IPS DF 6.9 (cell line): ENCODE measurements around the gene DAAM2.
A peak's percentile ranks its signal among the peaks of the same experiment; 100 is the strongest.

ENCODE experiments used
- DNase-seq: peaks from one replicate; pipeline ENCODE4 v3.0.0-alpha.2; 2013; ENCODE audit warnings: low read depth, low spot score
- H3K27ac ChIP-seq: one replicate; pipeline ENCODE4 v1.5.1; 2013; ENCODE audit warnings: low read length, control low read depth
- H3K27me3 ChIP-seq: 2 replicates; pipeline ENCODE4 v1.6.1; 2013; ENCODE audit warnings: mild to moderate bottlenecking, low read length; ENCODE audit not compliant: control insufficient read depth, insufficient read depth
- H3K36me3 ChIP-seq: 2 replicates; pipeline ENCODE4 v1.6.1; 2013; ENCODE audit warnings: low read length; ENCODE audit not compliant: control insufficient read depth, insufficient read depth
- H3K4me1 ChIP-seq: 2 replicates; pipeline ENCODE4 v1.6.1; 2013; ENCODE audit warnings: low read length; ENCODE audit not compliant: control insufficient read depth, insufficient read depth
- H3K4me3 ChIP-seq: 2 replicates; pipeline ENCODE4 v1.5.1; 2013; ENCODE audit warnings: mild to moderate bottlenecking, low read length
- H3K9me3 ChIP-seq: 2 replicates; pipeline ENCODE4 v1.6.1; 2013; ENCODE audit warnings: low read length, inconsistent platforms; ENCODE audit not compliant: control insufficient read depth, insufficient read depth
- WGBS: extraction: QIAGEN DNeasy Blood & Tissue Kit; methylation state at CpG from one replicate; pipeline ENCODE4 v1.1.7; 2013; ENCODE audit warnings: mixed read lengths, missing lambda C conversion rate; ENCODE audit not compliant: insufficient read length, insufficient coverage; 5-methylcytosine and 5-hydroxymethylcytosine counted together

DAAM2 gene

DNA sequence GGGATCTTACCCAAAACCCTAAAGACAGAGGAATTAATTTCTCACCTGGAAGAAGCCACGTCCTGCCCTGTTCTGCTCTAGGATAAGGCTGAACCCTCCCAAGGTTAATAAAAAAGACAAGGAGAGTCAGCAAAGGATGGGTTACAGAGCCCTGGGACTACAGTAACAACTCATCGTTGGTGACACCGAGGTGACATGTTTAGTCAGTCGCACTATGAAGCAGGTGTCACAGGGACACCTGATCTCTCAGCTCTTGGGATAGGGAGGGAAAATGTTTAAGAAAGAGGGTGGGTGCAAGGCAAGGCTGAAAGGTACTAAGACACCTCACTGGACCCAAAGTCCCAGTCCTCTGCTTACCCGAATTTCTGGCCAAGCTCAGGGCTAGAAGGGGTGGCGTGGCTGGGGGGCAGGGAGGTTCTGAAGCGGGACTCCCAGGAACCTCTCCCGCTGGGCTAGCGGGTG is 141.5 kb downstream of the DAAM2 start:
- WGBS: no CpG with 5 or more reads among the region's 9 CpGs
- H3K4me1 ChIP-seq: peaks cover 9% of the 10 kb centered on the region; the same call in 1 of the 2 replicates

DNA sequence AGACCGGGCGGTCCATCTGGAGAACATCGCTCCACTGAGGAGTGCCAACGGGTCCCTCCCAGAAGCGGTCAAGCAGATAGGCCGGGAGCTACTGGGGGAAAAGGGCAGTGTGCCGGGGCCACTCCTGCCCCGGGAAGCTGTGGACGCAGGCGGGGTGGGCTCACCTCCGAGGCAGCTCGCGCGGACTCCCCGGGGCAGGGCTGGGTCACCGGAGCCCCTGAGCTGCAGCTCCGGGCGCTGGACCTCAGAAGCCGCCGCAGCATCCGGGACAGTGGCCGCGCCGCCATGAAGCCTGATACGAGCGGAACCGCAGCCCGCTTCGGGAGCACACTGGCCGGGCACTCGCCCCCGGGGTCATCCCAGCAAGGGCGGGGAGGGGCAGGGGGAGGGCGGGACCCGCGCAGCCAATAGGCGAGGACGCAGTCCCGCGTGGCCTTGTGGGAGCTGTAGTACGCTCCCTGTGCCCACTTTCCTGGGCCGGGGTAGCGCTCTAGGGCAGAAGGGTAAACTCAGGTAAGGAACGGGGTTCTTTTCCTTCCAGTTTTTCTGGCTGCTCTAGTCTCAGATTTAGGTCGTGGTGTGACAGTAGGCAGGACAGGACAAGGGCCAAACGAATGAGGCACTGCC is 142.1 kb downstream of the DAAM2 start, which contains the start of gene MOCS1:
TSS of gene MOCS1 (minus strand) at position 332 of the 627 bp plus-strand sequence. CDS start at position 287, 45 bp downstream.
- no peaks in the 10 kb centered on the region for H3K27me3 ChIP-seq
- no peaks in the 10 kb centered on the region for H3K9me3 ChIP-seq
- H3K36me3 ChIP-seq: no peaks in the 10 kb centered on the region
- peaks cover 11% of the 10 kb centered on the region; the same call in 1 of the 2 replicates for H3K4me1 ChIP-seq
- WGBS: no CpG with 5 or more reads among the region's 46 CpGs
- H3K27ac ChIP-seq: no peak within 1 kb of the TSS
- DNase-seq: peak; percentile 60
- H3K4me3 ChIP-seq: peak within 1 kb of the TSS; percentile 89

More for the DNA sequence above, 141.5 kb downstream of the DAAM2 start:
- Histone ChIP-seq H3K36me3 (no peaks in the 10 kb centered on the region), H3K9me3 (no peaks in the 10 kb centered on the region), H3K27me3 (no peaks in the 10 kb centered on the region), H3K27ac (no peak overlapping the region), H3K4me3 (peak overlapping the region; percentile 89)
- DNase-seq: no peak

DNA sequence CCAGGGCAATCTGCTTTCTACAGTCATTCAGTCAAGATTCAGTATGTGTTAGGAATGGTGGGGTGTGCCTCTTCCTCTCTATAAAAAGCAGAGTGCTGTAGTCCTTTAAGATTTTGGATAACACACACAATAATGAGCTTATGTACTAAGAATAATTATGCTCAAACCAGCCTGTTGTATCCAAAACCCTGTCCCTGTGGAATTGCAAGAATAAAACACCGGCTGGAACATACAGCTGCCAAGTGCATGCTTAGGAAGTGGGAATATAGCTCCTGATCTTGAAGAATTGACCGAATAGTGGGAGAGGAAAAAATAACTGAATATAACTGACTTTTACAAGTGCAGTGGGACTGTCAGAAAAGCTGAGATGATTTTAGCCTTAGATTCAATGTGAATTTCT is 143.1 kb downstream of the DAAM2 start:
- no peaks in the 10 kb centered on the region for H3K27me3 ChIP-seq

DNA sequence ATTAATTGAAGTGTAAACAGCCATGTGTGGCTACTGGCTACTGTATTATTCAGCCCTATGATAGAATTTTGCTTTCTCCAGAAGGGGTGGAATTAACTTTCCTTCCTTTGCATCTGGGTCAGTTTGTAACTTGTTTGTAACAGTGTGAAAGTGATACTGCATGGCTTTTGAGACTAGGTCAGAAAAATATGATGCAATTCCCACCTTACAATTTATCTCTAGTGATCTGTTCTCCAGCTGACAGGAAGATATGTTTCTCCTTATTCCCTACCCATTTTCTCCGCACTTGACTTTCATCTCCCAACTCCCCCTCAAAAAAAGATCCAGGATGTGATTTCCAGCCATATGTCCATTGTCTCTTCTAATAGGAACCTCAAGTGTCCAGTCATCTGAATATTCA is 144.7 kb downstream of the DAAM2 start:
- no peaks in the 10 kb centered on the region for H3K36me3 ChIP-seq
- no CpG with 5 or more reads among the region's 1 CpG for WGBS
- no peak for DNase-seq
- H3K27ac ChIP-seq: no peak overlapping the region
- H3K27me3 ChIP-seq: no peaks in the 10 kb centered on the region
- no peaks in the 10 kb centered on the region for H3K9me3 ChIP-seq
- H3K4me3 ChIP-seq: no peak overlapping the region
- peaks cover 11% of the 10 kb centered on the region; the same call in 1 of the 2 replicates for H3K4me1 ChIP-seq

More for the DNA sequence above, 143.1 kb downstream of the DAAM2 start:
- DNase-seq: no peak
- no peak overlapping the region for H3K27ac ChIP-seq
- no CpG with 5 or more reads among the region's 2 CpGs for WGBS
- no peak overlapping the region for H3K4me3 ChIP-seq
- H3K4me1 ChIP-seq: peaks cover 11% of the 10 kb centered on the region; the same call in 1 of the 2 replicates
- H3K36me3 ChIP-seq: no peaks in the 10 kb centered on the region
- no peaks in the 10 kb centered on the region for H3K9me3 ChIP-seq

DNA sequence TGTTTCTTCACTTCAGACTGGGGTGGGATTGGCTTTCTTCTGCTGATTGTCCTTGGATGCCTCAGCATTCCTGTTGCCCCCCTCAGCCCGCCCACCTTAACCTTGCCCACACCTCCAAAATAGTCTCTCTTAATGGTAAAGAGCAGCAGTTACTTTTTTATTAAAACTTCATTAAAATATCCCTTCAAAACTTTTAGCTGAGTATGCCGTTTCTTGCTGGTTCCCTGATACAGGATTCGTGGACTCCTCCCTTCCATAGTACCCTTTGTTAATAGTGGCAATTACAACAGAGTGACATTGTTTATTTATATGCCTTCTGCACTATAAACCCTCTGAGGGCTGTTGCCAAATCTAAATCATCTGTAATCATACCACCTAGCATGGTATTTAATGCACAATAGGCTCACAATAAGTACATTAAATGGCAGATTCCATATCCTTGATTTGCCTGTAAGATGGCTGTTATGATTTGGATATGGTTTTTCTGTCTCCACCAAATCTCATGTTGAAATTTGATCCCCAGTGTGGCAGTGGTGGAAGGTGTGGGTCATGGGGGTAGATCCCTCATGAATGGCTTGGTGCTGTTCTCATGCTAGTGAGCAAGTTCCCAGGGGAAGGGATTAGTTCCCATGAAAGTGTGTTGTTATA is 145.6 kb downstream of the DAAM2 start:
- Histone ChIP-seq H3K4me1 (peaks cover 9% of the 10 kb centered on the region; the same call in 1 of the 2 replicates), H3K27ac (no peak overlapping the region), H3K4me3 (no peak overlapping the region), H3K9me3 (no peaks in the 10 kb centered on the region), H3K36me3 (no peaks in the 10 kb centered on the region), H3K27me3 (no peaks in the 10 kb centered on the region)
- WGBS: no CpG with 5 or more reads among the region's 3 CpGs
- DNase-seq: no peak

DNA sequence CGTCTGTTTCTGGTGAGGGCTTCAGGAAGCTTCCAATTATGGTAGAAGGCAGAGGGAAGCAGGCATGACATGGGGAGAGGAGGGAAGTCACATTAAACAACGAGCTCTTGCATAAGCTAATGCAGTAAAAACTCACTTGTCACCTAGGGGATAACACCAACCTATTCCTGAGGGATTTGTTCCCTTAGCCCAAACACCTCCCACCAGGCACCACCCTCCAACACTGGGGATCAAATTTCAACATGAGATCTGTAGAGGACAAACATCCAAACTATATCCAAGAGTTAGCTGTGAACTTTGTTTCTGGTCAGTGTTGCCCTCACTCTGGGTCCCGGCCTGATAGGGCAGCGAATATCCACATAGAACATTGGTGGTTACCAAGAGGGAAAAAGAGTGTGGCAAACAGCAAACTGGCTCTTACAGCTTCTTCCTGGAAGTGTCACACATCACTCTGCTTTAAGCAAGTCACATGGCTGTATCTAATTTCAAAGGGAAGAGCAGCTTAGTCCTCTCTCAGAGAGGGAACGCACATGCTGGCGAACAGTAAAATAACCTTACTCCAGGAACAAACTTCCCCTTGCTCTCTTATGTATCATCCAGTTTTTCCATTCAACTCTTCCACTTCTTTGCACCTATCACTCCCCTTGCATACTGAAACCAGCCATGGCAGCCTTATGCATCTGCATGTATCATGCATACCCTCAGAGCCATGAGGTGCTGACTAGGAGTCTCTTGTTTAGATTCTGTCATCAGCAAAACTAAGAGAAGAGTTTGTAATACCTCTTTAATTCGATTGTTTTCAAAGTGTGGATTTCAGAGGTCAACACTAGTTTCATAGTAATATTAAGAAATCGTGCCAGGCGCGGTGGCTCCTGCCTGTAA is 146.8 kb downstream of the DAAM2 start:
- DNase-seq: no peak
- no peak overlapping the region for H3K27ac ChIP-seq
- H3K9me3 ChIP-seq: no peaks in the 10 kb centered on the region
- H3K36me3 ChIP-seq: no peaks in the 10 kb centered on the region
- H3K4me1 ChIP-seq: peaks cover 5% of the 10 kb centered on the region; the same call in 1 of the 2 replicates
- H3K27me3 ChIP-seq: no peaks in the 10 kb centered on the region
- H3K4me3 ChIP-seq: no peak overlapping the region
- no CpG with 5 or more reads among the region's 10 CpGs for WGBS

DNA sequence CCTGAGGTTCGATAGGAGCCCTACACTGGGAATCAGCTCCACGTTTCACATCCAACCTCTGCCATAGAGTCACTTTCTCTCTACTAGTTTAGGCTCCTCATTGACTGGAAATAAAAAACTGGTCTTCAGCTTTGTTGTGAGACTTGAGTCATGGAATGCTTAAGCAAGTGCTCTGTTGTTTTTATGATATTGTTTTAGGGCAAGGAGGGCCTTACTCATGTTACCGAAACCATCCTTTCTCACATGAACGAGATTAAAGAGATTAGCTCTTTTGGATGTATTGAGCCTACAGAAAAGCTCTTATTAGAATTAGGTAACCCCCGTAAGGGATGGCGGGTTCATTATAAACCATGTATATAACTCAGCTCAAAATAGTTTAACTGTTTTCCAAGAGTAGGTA is 149.0 kb downstream of the DAAM2 start:
- H3K27me3 ChIP-seq: no peaks in the 10 kb centered on the region
- H3K36me3 ChIP-seq: no peaks in the 10 kb centered on the region
- DNase-seq: no peak
- no peak overlapping the region for H3K4me3 ChIP-seq
- H3K27ac ChIP-seq: no peak overlapping the region
- peaks cover 5% of the 10 kb centered on the region; the same call in 1 of the 2 replicates for H3K4me1 ChIP-seq
- no peaks in the 10 kb centered on the region for H3K9me3 ChIP-seq
- WGBS: no CpG with 5 or more reads among the region's 6 CpGs

DNA sequence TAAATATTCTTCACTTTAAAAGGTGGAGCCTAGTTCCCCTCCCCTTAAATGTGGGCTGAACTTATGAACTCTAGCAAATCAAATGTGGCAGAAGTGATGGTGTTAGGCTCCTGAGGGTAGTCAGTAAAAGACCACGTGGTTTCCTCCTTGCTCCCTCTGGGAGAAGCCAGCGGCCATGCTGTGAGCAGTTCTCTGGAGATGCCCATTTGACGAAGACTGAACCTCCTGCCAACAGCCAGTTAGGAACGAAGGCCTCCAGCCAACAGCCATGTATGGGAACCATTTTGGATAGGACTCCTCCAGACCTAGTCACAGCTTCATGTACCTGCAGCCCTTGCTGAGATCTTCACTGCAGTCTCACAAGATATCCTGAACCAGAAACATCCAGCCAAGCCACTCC is 149.6 kb downstream of the DAAM2 start:
- WGBS: no CpG with 5 or more reads among the region's 4 CpGs
- H3K4me1 ChIP-seq: peaks cover 5% of the 10 kb centered on the region; the same call in 1 of the 2 replicates
- no peak overlapping the region for H3K4me3 ChIP-seq
- no peak overlapping the region for H3K27ac ChIP-seq
- no peaks in the 10 kb centered on the region for H3K27me3 ChIP-seq
- DNase-seq: no peak
- no peaks in the 10 kb centered on the region for H3K9me3 ChIP-seq
- H3K36me3 ChIP-seq: no peaks in the 10 kb centered on the region

DNA sequence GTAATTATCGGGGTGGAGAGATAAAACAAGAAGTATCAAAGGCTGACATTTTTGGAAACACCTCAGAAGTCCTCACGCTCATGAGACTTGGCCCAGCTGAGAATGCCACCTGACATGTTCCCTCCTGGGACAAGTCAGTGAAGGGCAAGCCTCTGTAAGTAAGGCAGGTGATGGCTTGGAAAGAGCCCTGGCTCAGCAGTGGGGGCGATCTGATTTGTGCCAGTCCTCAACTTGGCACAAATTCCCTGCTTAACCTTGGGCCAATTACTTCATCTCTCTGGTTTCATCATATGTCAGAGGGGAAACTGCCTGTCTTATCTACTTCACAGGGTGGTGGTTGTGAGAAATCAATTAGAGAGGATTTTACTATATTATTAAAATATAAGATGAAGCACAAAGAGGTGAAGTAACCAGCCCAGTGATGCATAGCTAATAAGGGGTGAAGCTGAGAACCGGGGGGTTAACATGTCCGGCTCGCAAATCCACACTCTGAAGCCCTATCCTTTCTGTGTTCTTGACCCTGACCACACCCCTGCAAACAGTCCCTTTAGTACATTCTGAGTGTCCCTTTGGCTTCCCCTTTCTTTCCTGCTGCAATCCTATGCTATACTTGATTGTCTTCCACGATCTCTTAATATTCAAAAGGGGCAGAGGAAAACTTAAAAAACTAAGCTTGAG is 150.9 kb downstream of the DAAM2 start:
- no peak for DNase-seq
- Histone ChIP-seq H3K9me3 (no peaks in the 10 kb centered on the region), H3K36me3 (no peaks in the 10 kb centered on the region), H3K4me3 (no peak overlapping the region), H3K4me1 (peaks cover 6% of the 10 kb centered on the region; the same call in 1 of the 2 replicates), H3K27ac (no peak overlapping the region), H3K27me3 (no peaks in the 10 kb centered on the region)
- no CpG with 5 or more reads among the region's 7 CpGs for WGBS

DNA sequence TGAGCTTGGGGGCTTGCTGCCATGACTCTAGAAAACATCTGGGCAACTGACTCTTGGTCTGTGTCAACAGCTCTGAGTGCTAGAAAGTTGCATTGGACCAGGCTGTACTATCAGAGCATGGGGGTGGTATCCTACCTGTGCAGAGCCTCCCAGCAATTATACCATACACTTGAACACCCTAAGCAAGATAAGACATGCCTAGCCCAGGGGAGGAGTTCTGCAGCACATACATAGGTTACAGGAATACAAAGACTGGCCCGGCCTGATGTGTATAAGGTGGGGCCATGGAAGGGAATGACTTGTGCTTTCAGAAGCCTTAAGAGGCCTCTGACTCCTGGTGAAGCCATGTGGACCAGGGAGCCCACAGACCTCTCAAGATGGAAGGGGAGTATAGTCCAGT is 153.4 kb downstream of the DAAM2 start:
- no peak overlapping the region for H3K27ac ChIP-seq
- H3K4me1 ChIP-seq: peaks cover 4% of the 10 kb centered on the region; the same call in 1 of the 2 replicates
- no CpG with 5 or more reads among the region's 1 CpG for WGBS
- H3K27me3 ChIP-seq: no peaks in the 10 kb centered on the region
- no peak overlapping the region for H3K4me3 ChIP-seq
- H3K36me3 ChIP-seq: no peaks in the 10 kb centered on the region
- no peaks in the 10 kb centered on the region for H3K9me3 ChIP-seq
- DNase-seq: no peak
